T-helper 1 cell (primary cell): Measurements from ENCODE around the gene NR1H3.
"Not testable (repeated sequence)": the region's sequence is repeated elsewhere in the genome, so short reads cannot be mapped to it uniquely, and the experiment has no call there.

Experiments used
- DNase-seq, 5 donors: peaks; one replicate each; pipeline ENCODE4 v3.0.0-alpha.2; 2012 to 2020
- total RNA-seq, 4 donors: gene quantifications; one replicate each; lab custom pipeline; 2026; lab: John Stamatoyannopoulos, UW

The NR1H3 gene
- total RNA-seq: 1.3 to 2.3 (median 1.5) reads per million in 4 donors

- DNase-seq: no peak
Measured at GRCh38 chr11:47257517-47258316, at the start of gene NR1H3. NR1H3 (plus strand) TSS chr11:47257996; CDS start chr11:47259217, 1,221 bp downstream.

GRCh38 chr11:47208008-47208552, 49.7 kb upstream of the NR1H3 start:
- DNase-seq: not testable (repeated sequence)

GRCh38 chr11:47208628-47209027, 49.2 kb upstream of the NR1H3 start:
- no peak for DNase-seq

- no peak for DNase-seq
Measured at GRCh38 chr11:47212938-47213337, 44.9 kb upstream of the NR1H3 start.

- DNase-seq: peak; percentile 64 to 92 (median 76)
Measured at GRCh38 chr11:47213950-47214565, 43.7 kb upstream of the NR1H3 start.

GRCh38 chr11:47215366-47215910, 42.4 kb upstream of the NR1H3 start:
- no peak for DNase-seq

GRCh38 chr11:47216121-47216798, 41.5 kb upstream of the NR1H3 start:
- DNase-seq: peak in 2 of 5 donors; percentile 24 to 73

- DNase-seq: no peak
Measured at GRCh38 chr11:47220401-47220821, 37.4 kb upstream of the NR1H3 start.

GRCh38 chr11:47222696-47223095, 35.1 kb upstream of the NR1H3 start:
- DNase-seq: no peak

- peak in 1 of 5 donors; percentile 56 for DNase-seq
Measured at GRCh38 chr11:47225552-47226400, 32.0 kb upstream of the NR1H3 start.

- DNase-seq: no peak
Measured at GRCh38 chr11:47229161-47229560, 28.6 kb upstream of the NR1H3 start.

- no peak for DNase-seq
Measured at GRCh38 chr11:47233051-47233450, 24.7 kb upstream of the NR1H3 start.

GRCh38 chr11:47233989-47234668, 23.7 kb upstream of the NR1H3 start:
- peak in 1 of 5 donors; percentile 11 for DNase-seq

GRCh38 chr11:47234669-47235100, 23.1 kb upstream of the NR1H3 start:
- DNase-seq: peak in 4 of 5 donors; percentile 63 to 82 (median 74)

- DNase-seq: no peak
Measured at GRCh38 chr11:47235163-47235562, 22.6 kb upstream of the NR1H3 start.

GRCh38 chr11:47236482-47236881, 21.3 kb upstream of the NR1H3 start:
- no peak for DNase-seq

GRCh38 chr11:47239852-47240251, 17.9 kb upstream of the NR1H3 start:
- DNase-seq: no peak

GRCh38 chr11:47241841-47242301, 15.9 kb upstream of the NR1H3 start:
- no peak for DNase-seq

GRCh38 chr11:47242596-47243192, 15.1 kb upstream of the NR1H3 start:
- no peak for DNase-seq

- no peak for DNase-seq
Measured at GRCh38 chr11:47243454-47243853, 14.3 kb upstream of the NR1H3 start.
